Measurements from ENCODE around the gene IFITM2. TPM values are rescaled to one million over a fixed set of nuclear protein-coding genes. Genes with fewer than 3 reads are reported as not detected.
A peak's percentile ranks its signal among the peaks of the same experiment; 100 is the strongest.
"Not testable (repeated sequence)": the region's sequence is repeated elsewhere in the genome, so short reads cannot be mapped to it uniquely, and the experiment has no call there.

IFITM2 gene
- total RNA-seq, 1 experiment from 2014 or later = 22.6 TPM

- not testable (repeated sequence) for DNase-seq (ENCODE audit: low spot score)
Observed at GRCh38 chr11:308740-309665, 1.4 kb downstream of the IFITM2 start.

- DNase-seq (ENCODE audit: low spot score) = not testable (repeated sequence)
Observed at GRCh38 chr11:309979-310572, 2.5 kb downstream of the IFITM2 start.

GRCh38 chr11:311013-311748 is 3.6 kb downstream of the IFITM2 start:
- not testable (repeated sequence) for DNase-seq (ENCODE audit: low spot score)

- DNase-seq (ENCODE audit: low spot score) = no peak
Observed at GRCh38 chr11:312092-312816, 4.6 kb downstream of the IFITM2 start.

- no peak for DNase-seq (ENCODE audit: low spot score)
Observed at GRCh38 chr11:313304-313786, 5.7 kb downstream of the IFITM2 start.

- peak; percentile 22 for DNase-seq (ENCODE audit: low spot score)
Observed at GRCh38 chr11:313787-314553, 6.4 kb downstream of the IFITM2 start, which contains the start of gene IFITM1. Gene IFITM1, plus strand, starts transcription at chr11:314040. Its CDS starts 131 bp downstream, at chr11:314171.

GRCh38 chr11:314554-314875 is 6.9 kb downstream of the IFITM2 start:
- not testable (repeated sequence) for DNase-seq (ENCODE audit: low spot score)

GRCh38 chr11:315051-315481 is 7.5 kb downstream of the IFITM2 start:
- DNase-seq (ENCODE audit: low spot score) = no peak

- no peak for DNase-seq (ENCODE audit: low spot score)
Observed at GRCh38 chr11:315516-315994, 7.9 kb downstream of the IFITM2 start.

- DNase-seq (ENCODE audit: low spot score) = no peak
Observed at GRCh38 chr11:316031-316701, 8.6 kb downstream of the IFITM2 start.

GRCh38 chr11:316891-317301 is 9.3 kb downstream of the IFITM2 start:
- no peak for DNase-seq (ENCODE audit: low spot score)

GRCh38 chr11:317668-318404 is 10.2 kb downstream of the IFITM2 start:
- DNase-seq (ENCODE audit: low spot score) = not testable (repeated sequence)

- not testable (repeated sequence) for DNase-seq (ENCODE audit: low spot score)
Observed at GRCh38 chr11:318405-319120, 10.9 kb downstream of the IFITM2 start.

GRCh38 chr11:319121-319887 is 11.7 kb downstream of the IFITM2 start:
- DNase-seq (ENCODE audit: low spot score) = not testable (repeated sequence)

- DNase-seq (ENCODE audit: low spot score) = not testable (repeated sequence)
Observed at GRCh38 chr11:319888-320273, 12.3 kb downstream of the IFITM2 start.

- no peak for DNase-seq (ENCODE audit: low spot score)
Observed at GRCh38 chr11:324156-324555, 16.5 kb downstream of the IFITM2 start.

GRCh38 chr11:324593-325517 is 17.2 kb downstream of the IFITM2 start:
- DNase-seq (ENCODE audit: low spot score) = not testable (repeated sequence)

Measured in A172 (cell line).